B cell (primary cell): ENCODE data around the gene CAMK4.

ENCODE experiments used
- EZH2 ChIP-seq: IDR thresholded peaks from 2 replicates; pipeline ENCODE4 v1.6.1; 2012; ENCODE audit warnings: borderline replicate concordance, low read depth, mild to moderate bottlenecking, moderate library complexity, low read length; ENCODE audit not compliant: insufficient read depth, poor library complexity, severe bottlenecking
- TF ChIP-seq, protein P1 (sequence below): fragments of 200-600 bp; IDR thresholded peaks from one replicate; pipeline ENCODE4 v1.8.0; 2022; ENCODE audit warnings: antibody characterized with exemption, mild to moderate bottlenecking

GRCh38 chr5:111422747-111423720 is 198.8 kb downstream of the CAMK4 start:
- TF ChIP-seq, protein P1, sequence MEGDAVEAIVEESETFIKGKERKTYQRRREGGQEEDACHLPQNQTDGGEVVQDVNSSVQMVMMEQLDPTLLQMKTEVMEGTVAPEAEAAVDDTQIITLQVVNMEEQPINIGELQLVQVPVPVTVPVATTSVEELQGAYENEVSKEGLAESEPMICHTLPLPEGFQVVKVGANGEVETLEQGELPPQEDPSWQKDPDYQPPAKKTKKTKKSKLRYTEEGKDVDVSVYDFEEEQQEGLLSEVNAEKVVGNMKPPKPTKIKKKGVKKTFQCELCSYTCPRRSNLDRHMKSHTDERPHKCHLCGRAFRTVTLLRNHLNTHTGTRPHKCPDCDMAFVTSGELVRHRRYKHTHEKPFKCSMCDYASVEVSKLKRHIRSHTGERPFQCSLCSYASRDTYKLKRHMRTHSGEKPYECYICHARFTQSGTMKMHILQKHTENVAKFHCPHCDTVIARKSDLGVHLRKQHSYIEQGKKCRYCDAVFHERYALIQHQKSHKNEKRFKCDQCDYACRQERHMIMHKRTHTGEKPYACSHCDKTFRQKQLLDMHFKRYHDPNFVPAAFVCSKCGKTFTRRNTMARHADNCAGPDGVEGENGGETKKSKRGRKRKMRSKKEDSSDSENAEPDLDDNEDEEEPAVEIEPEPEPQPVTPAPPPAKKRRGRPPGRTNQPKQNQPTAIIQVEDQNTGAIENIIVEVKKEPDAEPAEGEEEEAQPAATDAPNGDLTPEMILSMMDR, result no peak
- TF ChIP-seq EZH2, result no peak
